ACC112 (cell line): ENCODE results near the gene OSBPL9.
A peak's percentile ranks its signal among the peaks of the same experiment; 100 is the strongest.

Experiments used
- H2AFZ ChIP-seq: fragments of 200-600 bp; sonication (generic); one replicate; pipeline ENCODE4 v1.6.0; 2017; ENCODE audit warnings: antibody characterized with exemption, low read length; ENCODE audit not compliant: unreplicated experiment
- H3K27ac ChIP-seq: fragments of 200-600 bp; sonication (generic); 2 replicates; pipeline ENCODE4 v1.5.1; 2014; ENCODE audit warnings: low read depth, mild to moderate bottlenecking, antibody characterized with exemption, low read length, moderate library complexity
- H3K27me3 ChIP-seq: fragments of 200-600 bp; sonication (generic); 2 replicates; pipeline ENCODE4 v1.6.1; 2014; ENCODE audit warnings: mild to moderate bottlenecking, antibody characterized with exemption, low read length, moderate library complexity, mixed read lengths; ENCODE audit not compliant: insufficient read depth
- H3K36me3 ChIP-seq: fragments of 200-600 bp; sonication (generic); 2 replicates; pipeline ENCODE4 v1.6.1; 2016; ENCODE audit warnings: mild to moderate bottlenecking, antibody characterized with exemption, low read length, moderate library complexity, mixed read lengths; ENCODE audit not compliant: insufficient read depth
- H3K4me1 ChIP-seq: fragments of 200-600 bp; sonication (generic); one replicate; pipeline ENCODE4 v1.6.1; 2016; ENCODE audit warnings: low read length, mixed read lengths; ENCODE audit not compliant: insufficient read depth, unreplicated experiment, control insufficient read depth
- H3K4me3 ChIP-seq: fragments of 200-600 bp; sonication (generic); 2 replicates; pipeline ENCODE4 v1.5.1; 2014; ENCODE audit warnings: mild to moderate bottlenecking, low read depth, low read length
- H3K79me2 ChIP-seq: fragments of 200-600 bp; sonication (generic); one replicate; pipeline ENCODE4 v1.6.0; 2016; ENCODE audit warnings: low read length; ENCODE audit not compliant: control insufficient read depth, unreplicated experiment, insufficient read depth

The OSBPL9 gene

DNA sequence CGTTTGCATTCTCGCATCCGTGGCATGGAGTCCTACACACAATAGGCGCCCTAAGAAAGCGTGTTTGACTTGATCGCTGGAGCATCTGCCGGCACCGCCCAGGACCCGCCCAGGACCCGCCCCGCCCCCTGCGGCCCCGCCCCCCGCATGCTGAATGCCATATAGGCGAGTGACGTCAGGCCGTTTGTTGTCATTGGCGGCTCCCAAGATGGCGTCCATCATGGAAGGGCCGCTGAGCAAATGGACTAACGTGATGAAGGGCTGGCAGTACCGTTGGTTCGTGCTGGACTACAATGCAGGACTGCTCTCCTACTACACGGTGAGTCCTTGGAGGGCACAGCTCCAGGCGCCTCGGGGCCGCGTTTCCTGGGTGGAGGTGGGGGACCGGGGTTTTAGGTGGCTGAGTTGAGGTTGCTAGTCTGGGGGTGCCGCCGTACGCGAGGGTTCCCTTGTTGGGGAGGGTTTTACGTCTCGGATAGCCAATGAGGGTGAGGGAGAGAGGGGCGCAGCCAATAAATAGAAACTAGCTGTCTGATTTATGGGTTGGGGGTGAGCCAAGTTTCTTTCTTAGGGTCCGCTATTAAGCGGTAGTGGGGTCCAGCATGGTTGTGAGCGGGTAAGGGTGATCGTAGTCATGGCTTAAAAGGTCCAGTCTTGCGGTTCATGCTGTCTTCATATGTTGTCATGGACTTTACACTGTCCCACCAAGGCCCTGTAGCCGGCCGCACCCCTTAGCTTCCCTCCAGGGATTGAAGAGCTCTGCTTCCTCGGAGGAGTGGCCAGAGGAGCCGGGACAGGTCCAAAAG lies at the start of gene OSBPL9:
TSS of gene OSBPL9 (plus strand) at position 190 of the 806 bp plus-strand sequence. CDS start at position 209, 19 bp downstream.
- peak within 1 kb of the TSS; percentile 92 for H2AFZ ChIP-seq
- H3K36me3 ChIP-seq, result no peaks in the 10 kb centered on the region
- H3K4me1 ChIP-seq, result peaks cover 28% of the 10 kb centered on the region
- peak within 1 kb of the TSS; percentile 99 for H3K4me3 ChIP-seq
- H3K79me2 ChIP-seq, result peaks cover 43% of the 10 kb centered on the region
- no peaks in the 10 kb centered on the region for H3K27me3 ChIP-seq
- peak within 1 kb of the TSS; percentile 76 for H3K27ac ChIP-seq

DNA sequence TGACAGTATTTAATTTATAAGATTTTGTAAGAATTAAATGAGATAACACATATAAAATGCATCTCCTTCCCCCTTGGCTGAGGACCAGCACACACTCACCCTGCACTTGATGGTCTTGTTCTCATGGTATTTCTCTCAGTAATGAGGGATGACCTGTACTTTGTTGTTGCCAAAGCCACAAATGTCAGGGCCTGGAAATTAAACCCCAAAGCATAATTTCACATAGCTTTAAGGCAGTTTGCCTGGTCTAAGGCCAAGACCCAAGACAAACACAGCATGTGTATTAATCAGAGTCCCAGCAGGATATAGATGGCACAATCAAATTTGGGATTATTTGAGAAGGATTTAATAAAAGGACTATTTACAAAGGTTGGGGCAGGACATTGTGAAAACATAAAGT lies 49.2 kb upstream of the OSBPL9 start:
- H3K36me3 ChIP-seq, result no peaks in the 10 kb centered on the region
- H3K27ac ChIP-seq, result peak overlapping the region; percentile 60
- H2AFZ ChIP-seq, result no peak overlapping the region
- no peak overlapping the region for H3K4me3 ChIP-seq
- no peaks in the 10 kb centered on the region for H3K79me2 ChIP-seq
- H3K4me1 ChIP-seq, result peaks cover 61% of the 10 kb centered on the region
- no peaks in the 10 kb centered on the region for H3K27me3 ChIP-seq

- Histone ChIP-seq H3K4me3 (no peak overlapping the region), H2AFZ (no peak overlapping the region), H3K36me3 (no peaks in the 10 kb centered on the region), H3K27ac (peak overlapping the region; percentile 60), H3K79me2 (no peaks in the 10 kb centered on the region), H3K4me1 (peaks cover 59% of the 10 kb centered on the region), H3K27me3 (no peaks in the 10 kb centered on the region)
These were observed 48.5 kb upstream of the OSBPL9 start for GRCh38 chr1:51568231-51568935.

DNA sequence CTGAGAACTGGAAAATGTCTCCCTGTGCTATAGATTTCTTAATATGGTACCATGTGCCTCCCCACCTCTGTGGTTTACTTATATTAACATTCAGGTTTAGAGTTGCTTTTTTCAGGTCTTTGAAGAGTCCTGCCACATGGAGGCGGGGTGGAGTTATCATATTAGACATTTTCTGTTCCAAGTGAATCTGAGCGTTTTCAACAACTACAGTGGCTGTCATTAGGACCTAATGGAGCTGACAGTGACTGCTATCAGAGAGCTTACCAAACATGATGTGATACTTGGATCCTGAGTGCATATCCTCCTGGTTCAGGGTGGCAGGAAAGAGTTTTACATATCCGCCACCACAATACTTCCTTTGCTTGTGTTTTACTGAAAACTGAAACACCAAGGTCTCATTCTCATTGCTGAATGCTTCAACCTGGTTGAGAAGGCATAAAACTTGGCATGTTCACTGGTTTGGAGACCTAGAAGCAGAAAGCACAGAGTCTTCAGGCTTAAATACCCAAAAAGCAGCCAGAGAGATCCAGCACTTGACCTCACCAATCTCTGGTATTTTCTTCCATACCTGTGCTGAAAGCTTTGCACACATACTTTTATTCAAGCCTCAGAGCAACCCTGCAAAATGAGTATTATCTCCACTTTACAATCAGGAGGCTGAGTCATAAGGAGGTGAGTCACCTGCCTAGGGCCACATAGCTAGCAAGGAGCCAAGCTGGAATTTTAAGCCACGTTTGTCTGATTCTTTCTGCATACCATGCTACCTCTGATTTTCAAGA lies 47.4 kb upstream of the OSBPL9 start:
- H2AFZ ChIP-seq, result no peak overlapping the region
- no peaks in the 10 kb centered on the region for H3K27me3 ChIP-seq
- no peak overlapping the region for H3K27ac ChIP-seq
- no peaks in the 10 kb centered on the region for H3K79me2 ChIP-seq
- no peaks in the 10 kb centered on the region for H3K36me3 ChIP-seq
- H3K4me3 ChIP-seq, result no peak overlapping the region
- H3K4me1 ChIP-seq, result peaks cover 48% of the 10 kb centered on the region

- Histone ChIP-seq H3K79me2 (no peaks in the 10 kb centered on the region), H3K27ac (no peak overlapping the region), H3K4me3 (no peak overlapping the region), H3K27me3 (no peaks in the 10 kb centered on the region), H2AFZ (no peak overlapping the region), H3K36me3 (no peaks in the 10 kb centered on the region), H3K4me1 (peaks cover 47% of the 10 kb centered on the region)
These were observed 46.7 kb upstream of the OSBPL9 start for GRCh38 chr1:51570063-51570710.

DNA sequence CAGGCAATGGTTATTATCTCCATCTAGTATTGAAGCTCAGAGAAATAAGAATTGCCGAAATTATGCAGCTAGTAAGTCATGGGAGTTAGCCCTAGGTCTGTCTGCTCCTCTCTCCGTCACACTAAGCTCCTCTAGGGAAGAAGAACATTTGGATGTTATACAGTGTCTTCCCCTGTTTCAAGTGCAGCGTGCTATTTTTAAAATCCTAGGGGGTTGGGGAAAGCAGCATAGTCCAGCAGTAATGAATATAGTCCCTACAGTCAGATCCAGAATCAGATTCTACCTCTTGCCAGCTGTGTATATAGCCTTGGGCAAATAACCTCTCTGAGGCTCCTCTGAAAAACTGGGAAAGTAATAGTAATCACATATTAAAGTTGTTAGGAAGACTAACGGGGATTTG lies 44.5 kb upstream of the OSBPL9 start:
- H3K4me1 ChIP-seq, result peaks cover 44% of the 10 kb centered on the region
- no peaks in the 10 kb centered on the region for H3K79me2 ChIP-seq
- H3K27ac ChIP-seq, result no peak overlapping the region
- H2AFZ ChIP-seq, result no peak overlapping the region
- no peaks in the 10 kb centered on the region for H3K27me3 ChIP-seq
- no peak overlapping the region for H3K4me3 ChIP-seq
- H3K36me3 ChIP-seq, result no peaks in the 10 kb centered on the region

DNA sequence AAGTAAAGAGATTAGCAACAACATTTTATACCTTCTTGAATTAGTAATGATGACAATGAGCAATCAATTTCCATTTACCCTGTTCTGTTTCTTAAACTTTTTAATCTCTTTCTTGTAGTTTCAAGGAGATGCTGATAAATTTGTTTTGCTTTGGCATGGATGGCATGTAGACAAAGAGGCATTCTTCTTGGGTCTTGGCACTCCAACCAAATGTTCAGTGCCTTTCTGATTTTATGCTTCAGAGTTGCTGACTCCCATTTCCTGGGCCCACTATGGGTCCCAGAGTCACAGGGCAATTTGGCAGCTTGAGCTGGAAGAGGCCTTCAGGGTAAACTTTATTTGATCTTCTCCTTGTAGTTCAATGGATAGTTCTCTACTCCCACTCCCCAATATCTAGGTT lies 42.1 kb upstream of the OSBPL9 start:
- Histone ChIP-seq H3K4me1 (peaks cover 21% of the 10 kb centered on the region), H3K27ac (no peak overlapping the region), H3K36me3 (no peaks in the 10 kb centered on the region), H2AFZ (no peak overlapping the region), H3K79me2 (no peaks in the 10 kb centered on the region), H3K27me3 (no peaks in the 10 kb centered on the region), H3K4me3 (no peak overlapping the region)

DNA sequence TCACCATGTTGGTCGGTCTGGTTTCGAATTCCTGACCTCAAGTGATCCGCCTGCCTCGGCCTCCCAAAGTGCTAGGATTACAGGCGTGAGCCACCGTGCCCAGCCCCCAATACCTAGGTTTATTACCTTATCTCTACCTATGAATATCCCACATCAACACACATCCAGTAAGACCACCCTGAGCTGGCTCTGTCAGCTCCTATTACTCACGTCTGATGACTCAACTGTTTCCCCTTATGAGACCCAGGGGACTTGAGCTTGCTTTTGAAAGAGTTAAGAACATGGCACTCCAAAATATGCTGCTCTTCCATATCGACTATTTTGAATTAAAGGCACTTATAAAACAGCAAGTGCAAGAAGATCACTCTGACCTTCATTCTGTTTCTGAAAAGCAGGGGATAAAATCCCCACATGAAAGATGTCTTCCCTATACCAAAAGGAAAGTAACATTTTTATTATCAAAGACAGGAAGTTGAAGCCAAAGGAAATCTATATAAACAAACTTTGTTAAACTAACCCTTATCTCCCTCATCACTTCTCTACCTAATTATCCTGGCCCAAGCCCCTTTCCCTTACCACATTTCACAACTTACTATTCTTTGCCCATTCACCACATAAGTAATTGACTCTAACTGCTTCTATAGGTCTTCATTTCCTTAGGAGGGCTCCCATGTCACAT lies 41.3 kb upstream of the OSBPL9 start:
- no peaks in the 10 kb centered on the region for H3K27me3 ChIP-seq
- no peaks in the 10 kb centered on the region for H3K79me2 ChIP-seq
- peak overlapping the region; percentile 57 for H2AFZ ChIP-seq
- H3K27ac ChIP-seq, result peak overlapping the region; percentile 33; the same call in 1 of the 2 replicates
- peaks cover 14% of the 10 kb centered on the region for H3K4me1 ChIP-seq
- H3K4me3 ChIP-seq, result 0 out of 2 replicates have a peak overlapping the region, but pooled peaks have one; percentile 10
- no peaks in the 10 kb centered on the region for H3K36me3 ChIP-seq

GRCh38 chr1:51576085-51576444 lies 40.8 kb upstream of the OSBPL9 start:
- H2AFZ ChIP-seq, result peak overlapping the region; percentile 57
- no peaks in the 10 kb centered on the region for H3K27me3 ChIP-seq
- H3K79me2 ChIP-seq, result no peaks in the 10 kb centered on the region
- H3K36me3 ChIP-seq, result no peaks in the 10 kb centered on the region
- H3K4me3 ChIP-seq, result 0 out of 2 replicates have a peak overlapping the region, but pooled peaks have one; percentile 10
- peak overlapping the region; percentile 33; the same call in 1 of the 2 replicates for H3K27ac ChIP-seq
- peaks cover 14% of the 10 kb centered on the region for H3K4me1 ChIP-seq

DNA sequence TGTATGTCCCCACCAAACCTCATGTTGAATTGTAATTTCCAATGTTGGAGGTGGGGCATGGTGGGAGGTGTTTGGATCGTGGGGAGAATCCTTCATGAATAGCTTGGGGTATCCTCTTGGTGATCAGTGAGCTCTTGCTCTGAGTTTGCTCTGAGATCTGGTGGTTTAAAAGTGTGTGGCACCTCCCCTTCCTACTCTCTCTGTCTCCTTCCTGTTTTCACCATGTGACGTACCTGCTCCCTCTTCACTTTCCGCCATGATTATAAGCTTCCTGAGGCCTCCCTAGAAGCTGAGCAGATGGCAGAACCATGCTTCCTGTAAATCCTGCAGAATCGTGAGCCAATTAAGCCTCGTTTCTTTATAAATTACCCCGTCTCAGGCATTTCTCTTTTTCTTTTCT lies 40.0 kb upstream of the OSBPL9 start:
- no peak overlapping the region for H3K27ac ChIP-seq
- H3K79me2 ChIP-seq, result no peaks in the 10 kb centered on the region
- H3K36me3 ChIP-seq, result no peaks in the 10 kb centered on the region
- H3K27me3 ChIP-seq, result no peaks in the 10 kb centered on the region
- H3K4me1 ChIP-seq, result peaks cover 14% of the 10 kb centered on the region
- no peak overlapping the region for H2AFZ ChIP-seq
- H3K4me3 ChIP-seq, result no peak overlapping the region
